Neutrophil (primary cell): ENCODE measurements around the gene GRID2IP.
A peak's percentile ranks its signal among the peaks of the same experiment; 100 is the strongest.

ENCODE experiments used
- H3K27ac ChIP-seq: fragments of 200-600 bp; sonication (generic); 2 replicates; pipeline ENCODE4 v1.5.1; 2016; ENCODE audit warnings: mild to moderate bottlenecking, moderate library complexity
- H3K27me3 ChIP-seq: fragments of 200-600 bp; sonication (generic); 2 replicates; pipeline ENCODE4 v1.6.0; 2016; ENCODE audit warnings: mild to moderate bottlenecking
- H3K36me3 ChIP-seq: fragments of 200-600 bp; sonication (generic); 2 replicates; pipeline ENCODE4 v1.5.1; 2017
- H3K4me1 ChIP-seq, 2 experiments: fragments of 200-600 bp in 1 of 2; sonication (generic) in 1 of 2; 1 replicate in 1 of 2; 2 replicates in 1 of 2; pipeline versions ENCODE4 v1.5.1 to v1.6.1; 2013 to 2016; ENCODE audit warnings: low read depth in 1 of 2, low read length in 1 of 2, mild to moderate bottlenecking in 1 of 2, moderate library complexity in 1 of 2; ENCODE audit not compliant: control insufficient read depth in 1 of 2, insufficient read depth in 1 of 2
- H3K4me3 ChIP-seq, 2 experiments: fragments of 200-600 bp in 1 of 2; sonication (generic) in 1 of 2; 1 replicate in 1 of 2; 2 replicates in 1 of 2; pipeline ENCODE4 v1.5.1; 2013 to 2016; ENCODE audit warnings: low read depth in 1 of 2, low read length in 1 of 2, mild to moderate bottlenecking in 1 of 2, moderate library complexity in 1 of 2
- H3K9me3 ChIP-seq: fragments of 200-600 bp; sonication (generic); 2 replicates; pipeline ENCODE4 v1.5.1; 2016
- TF ChIP-seq, protein P1 (sequence below): fragments of 200-600 bp; sonication (generic); IDR thresholded peaks from 2 replicates; pipeline ENCODE4 v1.5.1; 2016; ENCODE audit warnings: antibody characterized with exemption

Gene GRID2IP

DNA sequence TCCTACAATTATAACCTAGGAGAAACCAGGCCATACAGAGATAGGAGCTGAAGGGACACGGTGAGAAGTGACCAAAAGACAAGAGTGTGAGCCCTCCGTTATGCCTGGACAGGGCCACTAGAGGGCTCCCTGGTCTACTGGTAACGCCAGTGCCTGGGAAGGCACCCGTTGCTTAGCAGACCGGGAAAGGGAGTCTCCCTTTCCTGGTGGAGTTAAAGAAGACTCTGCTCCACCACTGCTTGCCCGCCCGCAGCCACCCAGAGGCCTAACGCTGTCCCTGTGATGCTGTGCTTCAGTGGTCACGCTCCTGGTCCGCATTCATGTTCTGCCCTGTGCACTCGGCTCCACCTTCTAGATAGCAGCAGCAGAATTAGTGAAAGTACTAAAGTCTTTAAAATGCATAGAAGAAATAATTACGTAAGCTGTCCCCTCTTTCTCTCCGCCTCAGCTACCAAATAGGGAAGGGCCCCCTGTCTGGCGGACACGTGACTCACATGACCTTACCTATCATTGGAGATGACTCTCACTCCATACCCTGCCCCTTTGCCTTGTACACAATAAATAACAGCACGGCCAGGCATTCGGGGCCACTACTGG is 34.8 kb downstream of the GRID2IP start:
- Histone ChIP-seq H3K36me3 (no peaks in the 10 kb centered on the region), H3K27ac (no peak overlapping the region), H3K4me3 (peak overlapping the region; percentile 49 to 53), H3K9me3 (no peaks in the 10 kb centered on the region), H3K27me3 (no peaks in the 10 kb centered on the region), H3K4me1 (peaks cover 5% of the 10 kb centered on the region in 2 experiments)
- TF ChIP-seq, protein P1, sequence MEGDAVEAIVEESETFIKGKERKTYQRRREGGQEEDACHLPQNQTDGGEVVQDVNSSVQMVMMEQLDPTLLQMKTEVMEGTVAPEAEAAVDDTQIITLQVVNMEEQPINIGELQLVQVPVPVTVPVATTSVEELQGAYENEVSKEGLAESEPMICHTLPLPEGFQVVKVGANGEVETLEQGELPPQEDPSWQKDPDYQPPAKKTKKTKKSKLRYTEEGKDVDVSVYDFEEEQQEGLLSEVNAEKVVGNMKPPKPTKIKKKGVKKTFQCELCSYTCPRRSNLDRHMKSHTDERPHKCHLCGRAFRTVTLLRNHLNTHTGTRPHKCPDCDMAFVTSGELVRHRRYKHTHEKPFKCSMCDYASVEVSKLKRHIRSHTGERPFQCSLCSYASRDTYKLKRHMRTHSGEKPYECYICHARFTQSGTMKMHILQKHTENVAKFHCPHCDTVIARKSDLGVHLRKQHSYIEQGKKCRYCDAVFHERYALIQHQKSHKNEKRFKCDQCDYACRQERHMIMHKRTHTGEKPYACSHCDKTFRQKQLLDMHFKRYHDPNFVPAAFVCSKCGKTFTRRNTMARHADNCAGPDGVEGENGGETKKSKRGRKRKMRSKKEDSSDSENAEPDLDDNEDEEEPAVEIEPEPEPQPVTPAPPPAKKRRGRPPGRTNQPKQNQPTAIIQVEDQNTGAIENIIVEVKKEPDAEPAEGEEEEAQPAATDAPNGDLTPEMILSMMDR: peak; percentile 70

DNA sequence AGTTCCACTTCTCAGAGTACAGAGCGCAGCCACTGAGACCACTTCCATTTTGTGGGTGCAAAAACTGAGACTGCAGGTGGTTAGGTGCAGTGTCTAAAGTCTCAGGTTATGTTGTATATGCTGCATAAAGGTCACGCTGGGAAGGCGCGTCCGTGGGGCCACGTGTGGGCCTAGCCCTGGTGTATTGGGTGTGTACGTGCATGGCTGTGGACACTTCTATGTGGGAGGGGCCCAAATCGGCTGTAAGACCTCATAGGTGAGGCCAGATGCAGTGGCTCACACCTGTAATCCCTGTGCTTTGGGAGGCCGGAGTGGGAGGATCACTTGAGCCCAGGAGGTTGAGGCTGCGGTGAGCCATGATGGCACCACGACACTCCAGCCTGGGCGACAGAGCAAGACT is 37.7 kb downstream of the GRID2IP start:
- no peaks in the 10 kb centered on the region for H3K27me3 ChIP-seq
- H3K36me3 ChIP-seq: no peaks in the 10 kb centered on the region
- no peaks in the 10 kb centered on the region for H3K9me3 ChIP-seq
- no peak overlapping the region for H3K4me3 ChIP-seq
- TF ChIP-seq, protein P1: no peak
- H3K27ac ChIP-seq: no peak overlapping the region
- peaks cover 5% of the 10 kb centered on the region in 2 experiments for H3K4me1 ChIP-seq

DNA sequence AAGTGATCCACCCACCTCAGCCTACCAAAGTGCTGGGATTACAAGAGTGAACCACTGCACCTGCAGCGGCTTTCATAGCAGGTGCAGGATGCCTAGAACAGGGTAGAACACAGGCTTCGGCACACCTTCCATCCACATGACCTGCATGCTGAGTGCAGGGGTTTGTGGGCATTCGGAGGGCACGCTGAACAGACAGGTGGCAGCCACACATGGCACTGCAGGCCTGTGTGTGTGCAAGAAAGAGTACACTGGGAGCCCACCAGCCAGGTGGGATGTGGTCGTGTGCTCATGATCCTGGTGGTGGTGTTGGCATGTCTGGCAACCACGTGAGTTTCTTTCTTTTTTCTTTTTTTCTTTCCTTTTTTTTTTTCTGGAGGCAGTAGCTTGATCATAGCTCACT is 38.4 kb downstream of the GRID2IP start:
- no peak overlapping the region for H3K27ac ChIP-seq
- H3K4me3 ChIP-seq: no peak overlapping the region
- H3K27me3 ChIP-seq: no peaks in the 10 kb centered on the region
- H3K9me3 ChIP-seq: no peaks in the 10 kb centered on the region
- peaks cover 5% of the 10 kb centered on the region in 2 experiments for H3K4me1 ChIP-seq
- H3K36me3 ChIP-seq: no peaks in the 10 kb centered on the region
- TF ChIP-seq, protein P1: no peak

DNA sequence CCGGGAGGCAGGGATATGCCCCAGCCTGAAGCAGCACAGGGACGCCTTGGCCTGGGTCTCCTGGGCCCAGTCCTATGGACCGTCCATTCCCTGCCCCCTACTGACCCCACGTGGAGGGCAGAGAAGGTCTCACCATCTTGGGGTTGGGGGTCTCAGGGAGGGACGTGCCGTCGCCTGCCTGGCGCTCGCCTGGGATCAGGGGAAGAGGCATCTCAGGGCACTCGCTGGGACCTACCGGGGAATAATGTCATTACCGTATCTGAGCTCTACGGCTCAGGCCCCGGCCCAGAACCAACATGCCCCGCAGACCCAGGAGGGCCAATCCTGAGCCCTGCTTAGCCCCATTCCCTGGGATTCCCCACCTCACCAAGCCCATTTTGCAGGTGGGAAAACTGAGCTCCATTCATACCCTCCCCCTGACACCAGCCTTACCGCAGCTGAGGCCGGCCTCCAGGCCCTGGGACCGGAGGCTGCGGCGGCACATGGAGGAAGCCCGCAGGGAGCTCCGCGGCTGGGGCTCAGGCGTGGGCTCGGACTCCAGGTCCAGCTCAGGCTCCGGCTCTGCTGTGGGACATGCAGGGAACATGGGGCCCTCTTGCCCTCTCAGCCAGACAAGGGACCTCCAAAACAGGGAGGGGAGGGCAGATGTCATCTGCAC is 40.7 kb downstream of the GRID2IP start:
- Histone ChIP-seq H3K27me3 (peaks cover 7% of the 10 kb centered on the region), H3K4me3 (no peak overlapping the region), H3K4me1 (no peaks in the 10 kb centered on the region), H3K27ac (no peak overlapping the region), H3K36me3 (no peaks in the 10 kb centered on the region), H3K9me3 (no peaks in the 10 kb centered on the region)
- TF ChIP-seq, protein P1: no peak

DNA sequence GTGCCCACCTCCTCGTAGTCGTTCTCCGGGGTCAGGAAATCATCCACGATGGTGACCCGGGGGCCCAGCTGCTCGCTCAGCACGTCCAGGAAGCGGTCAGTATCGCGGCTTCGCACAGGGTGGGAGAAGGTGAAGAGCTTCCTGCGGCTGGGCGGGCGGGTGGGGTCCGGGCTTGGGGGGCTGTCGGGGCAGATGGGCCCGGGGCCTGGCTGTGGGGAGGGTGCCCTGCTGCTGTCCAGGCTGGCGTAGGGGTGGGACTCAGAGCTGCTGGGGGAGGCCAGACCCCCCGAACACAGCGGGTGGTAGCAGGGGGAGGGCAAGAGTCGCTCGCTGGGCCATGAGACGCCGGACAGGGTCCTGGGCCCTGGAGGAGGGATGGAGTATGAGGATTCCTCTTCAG is 42.3 kb downstream of the GRID2IP start:
- H3K9me3 ChIP-seq: no peaks in the 10 kb centered on the region
- H3K4me1 ChIP-seq: peaks cover 7% of the 10 kb centered on the region in 2 experiments
- no peaks in the 10 kb centered on the region for H3K36me3 ChIP-seq
- H3K27ac ChIP-seq: no peak overlapping the region
- TF ChIP-seq, protein P1: no peak
- H3K4me3 ChIP-seq: no peak overlapping the region
- H3K27me3 ChIP-seq: peaks cover 8% of the 10 kb centered on the region
